Skeletal muscle tissue (tissue), 4 donors: ENCODE measurements around the gene HNRNPAB. TPM values are rescaled to one million over a fixed set of nuclear protein-coding genes. Genes with fewer than 3 reads are reported as not detected.
"Not testable (repeated sequence)": the region's sequence is repeated elsewhere in the genome, so short reads cannot be mapped to it uniquely, and the experiment has no call there.

Source experiments
- H3K27ac ChIP-seq: one replicate; pipeline ENCODE4 v1.7.0; 2013; ENCODE audit warnings: mild to moderate bottlenecking, low read depth, low read length, inconsistent platforms
- H3K27me3 ChIP-seq, 3 donors: one replicate each; pipeline ENCODE4 v1.7.0; 2013; ENCODE audit warnings: low read length in 3 of 3; ENCODE audit not compliant: control insufficient read depth in 3 of 3, insufficient read depth in 3 of 3
- H3K36me3 ChIP-seq, 3 donors: one replicate each; pipeline ENCODE4 v1.7.0; 2013; ENCODE audit warnings: low read length in 3 of 3; ENCODE audit not compliant: control insufficient read depth in 3 of 3, insufficient read depth in 3 of 3
- H3K4me1 ChIP-seq, 3 donors: one replicate each; pipeline ENCODE4 v1.7.0; 2013; ENCODE audit warnings: low read length in 3 of 3, mild to moderate bottlenecking in 3 of 3; ENCODE audit not compliant: control insufficient read depth in 3 of 3, insufficient read depth in 3 of 3
- H3K4me3 ChIP-seq, 3 donors: one replicate each; pipeline ENCODE4 v1.7.0; 2013; ENCODE audit warnings: low read length in 3 of 3
- H3K9ac ChIP-seq, 3 donors: one replicate each; pipeline ENCODE4 v1.7.0; 2013; ENCODE audit warnings: low read length in 3 of 3, mild to moderate bottlenecking in 3 of 3, moderate library complexity in 2 of 3, low read depth in 1 of 3
- H3K9me3 ChIP-seq, 3 donors: one replicate each; pipeline ENCODE4 v1.7.0; 2013; ENCODE audit warnings: low read length in 3 of 3; ENCODE audit not compliant: control insufficient read depth in 3 of 3
- total RNA-seq: library from RNA; depleted of rRNA; stranded (reverse); fragments of >200 nt; gene quantifications from one replicate; pipeline ENCODE4 v1.2.3, GENCODE V29; 2014
- donor health status: Osteomylitis.

The HNRNPAB gene
- total RNA-seq, 1 donor from 2014 or later, result 44.4 TPM

DNA sequence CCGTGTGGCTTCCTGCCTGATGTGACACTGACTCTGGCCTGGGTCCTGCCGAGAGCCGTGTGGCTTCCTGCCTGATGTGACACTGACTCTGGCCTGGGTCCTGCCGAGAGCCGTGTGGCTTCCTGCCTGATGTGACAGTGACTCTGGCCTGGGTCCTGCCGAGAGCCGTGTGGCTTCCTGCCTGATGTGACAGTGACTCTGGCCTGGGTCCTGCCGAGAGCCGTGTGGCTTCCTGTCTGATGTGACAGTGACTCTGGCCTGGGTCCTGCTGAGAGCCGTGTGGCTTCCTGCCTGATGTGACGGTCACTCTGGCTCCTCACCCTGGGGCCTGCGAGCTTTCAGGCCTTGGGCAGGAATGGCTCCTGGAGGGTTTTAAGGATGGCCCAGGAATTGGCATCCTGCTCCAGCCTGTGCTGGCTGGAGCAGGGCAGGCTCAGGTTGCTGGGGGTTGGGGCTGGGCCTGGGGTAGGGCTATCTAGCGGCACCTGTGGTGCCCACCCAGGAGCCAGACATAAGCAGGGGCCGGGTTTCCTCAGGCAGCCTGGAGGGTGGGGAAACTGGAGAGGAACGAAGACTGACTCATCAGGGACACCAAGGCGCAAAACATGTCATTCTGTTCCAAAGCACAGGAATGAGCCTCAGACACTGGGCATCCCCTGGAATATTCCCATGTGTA lies 35.4 kb downstream of the HNRNPAB start:
- Histone ChIP-seq H3K27ac (peak overlapping the region; percentile 92), H3K9ac (peak overlapping the region; percentile 62 to 74 (median 70)), H3K4me3 (peak overlapping the region; percentile 22 to 32 (median 23)), H3K4me1 (peaks cover 52 to 73% (median 52%) of the 10 kb centered on the region in 3 donors)
- H3K27me3 ChIP-seq, H3K9me3 ChIP-seq, H3K36me3 ChIP-seq: not testable (repeated sequence)

DNA sequence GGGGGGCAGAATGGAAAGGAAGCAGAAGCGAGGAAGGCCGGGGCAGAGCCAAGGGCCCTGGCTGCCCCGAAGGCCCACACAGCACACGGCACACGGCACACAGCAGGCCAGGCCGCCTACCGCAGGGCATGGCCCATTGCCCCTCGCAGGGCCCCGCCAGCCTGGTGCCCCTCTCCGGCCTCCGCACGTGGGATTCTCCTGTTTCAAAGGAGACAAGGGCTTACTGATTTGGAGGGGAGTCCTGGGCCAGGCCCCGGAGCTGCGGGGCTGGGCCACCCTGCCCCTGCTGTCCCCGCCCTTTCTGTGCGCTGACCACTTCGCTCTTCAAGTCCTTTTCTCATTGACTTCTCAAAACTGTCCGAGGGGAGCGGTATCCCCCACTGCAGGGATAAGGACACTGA lies 36.0 kb downstream of the HNRNPAB start:
- H3K36me3 ChIP-seq, result no peaks in the 10 kb centered on the region
- peaks cover 47 to 71% (median 50%) of the 10 kb centered on the region in 3 donors for H3K4me1 ChIP-seq
- H3K4me3 ChIP-seq, result peak overlapping the region in 1 of 3 donors; percentile 22
- peak overlapping the region; percentile 92 for H3K27ac ChIP-seq
- no peaks in the 10 kb centered on the region for H3K9me3 ChIP-seq
- peak overlapping the region; percentile 62 to 74 (median 70) for H3K9ac ChIP-seq
- no peaks in the 10 kb centered on the region for H3K27me3 ChIP-seq

- Histone ChIP-seq H3K27me3 (no peaks in the 10 kb centered on the region), H3K9ac (no peak overlapping the region), H3K36me3 (no peaks in the 10 kb centered on the region), H3K27ac (peak overlapping the region; percentile 92), H3K9me3 (no peaks in the 10 kb centered on the region), H3K4me1 (peaks cover 44 to 67% (median 47%) of the 10 kb centered on the region in 3 donors), H3K4me3 (no peak overlapping the region)
Observed at GRCh38 chr5:178240766-178241165, 36.4 kb downstream of the HNRNPAB start.

DNA sequence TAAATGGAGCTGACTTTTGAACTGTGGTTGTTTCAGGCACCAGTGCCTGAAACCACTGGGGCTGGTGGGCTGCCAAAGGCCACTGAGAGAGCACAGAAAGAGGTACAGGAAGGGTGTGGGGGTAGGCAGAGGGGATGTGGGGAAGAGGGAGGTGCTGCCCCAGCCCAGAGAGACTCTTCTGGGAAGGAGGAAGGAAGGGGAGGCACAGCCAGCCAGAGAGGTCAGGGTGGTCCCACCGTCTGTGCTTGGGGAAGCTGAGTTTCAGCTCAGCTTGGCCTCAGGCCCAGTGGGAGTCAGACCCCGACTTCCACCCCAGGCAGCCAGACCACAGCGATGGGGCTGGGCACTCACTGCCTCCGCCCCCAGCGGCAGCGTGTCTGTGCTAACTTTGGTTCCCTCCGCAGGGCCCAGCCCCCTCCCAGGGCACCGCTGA lies 36.9 kb downstream of the HNRNPAB start:
- H3K36me3 ChIP-seq, result no peaks in the 10 kb centered on the region
- peaks cover 41 to 62% (median 46%) of the 10 kb centered on the region in 3 donors for H3K4me1 ChIP-seq
- H3K4me3 ChIP-seq, result no peak overlapping the region
- no peak overlapping the region for H3K27ac ChIP-seq
- peaks cover 0 to 2% (median under 1%) of the 10 kb centered on the region in 3 donors for H3K27me3 ChIP-seq
- H3K9ac ChIP-seq, result peak overlapping the region in 1 of 3 donors; percentile 8
- H3K9me3 ChIP-seq, result no peaks in the 10 kb centered on the region

DNA sequence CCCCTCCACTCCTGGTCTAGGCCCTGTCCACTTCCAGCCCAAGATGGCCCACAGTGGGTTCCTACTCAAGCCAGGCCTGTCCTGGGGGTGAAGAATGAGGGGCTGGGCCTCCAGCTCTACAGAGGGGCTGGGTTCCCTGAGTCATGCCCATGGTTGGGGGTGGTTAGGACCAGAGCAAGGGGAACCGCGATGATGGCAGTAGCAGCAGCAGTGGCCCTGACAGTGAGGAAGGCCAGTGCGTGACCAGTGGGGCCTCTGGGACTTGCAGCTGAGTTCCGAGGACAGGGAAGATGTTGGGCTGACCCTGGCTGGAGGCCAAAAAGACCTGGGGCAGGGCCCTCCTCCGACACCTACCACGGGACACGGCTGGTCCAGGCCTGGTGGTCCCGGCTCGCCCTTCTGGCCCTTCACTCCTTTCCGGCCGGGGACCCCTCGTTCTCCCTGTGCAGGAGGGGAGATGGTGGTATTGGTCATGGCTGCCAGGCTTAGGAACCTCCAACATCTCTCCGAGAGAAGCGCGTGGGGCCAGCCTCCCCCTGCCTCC lies 37.4 kb downstream of the HNRNPAB start:
- Histone ChIP-seq H3K27me3 (peaks cover 0 to 8% (median 6%) of the 10 kb centered on the region in 3 donors), H3K4me3 (no peak overlapping the region), H3K9ac (peak overlapping the region in 1 of 3 donors; percentile 8), H3K9me3 (no peaks in the 10 kb centered on the region), H3K4me1 (peaks cover 36 to 57% (median 41%) of the 10 kb centered on the region in 3 donors), H3K27ac (no peak overlapping the region), H3K36me3 (no peaks in the 10 kb centered on the region)

DNA sequence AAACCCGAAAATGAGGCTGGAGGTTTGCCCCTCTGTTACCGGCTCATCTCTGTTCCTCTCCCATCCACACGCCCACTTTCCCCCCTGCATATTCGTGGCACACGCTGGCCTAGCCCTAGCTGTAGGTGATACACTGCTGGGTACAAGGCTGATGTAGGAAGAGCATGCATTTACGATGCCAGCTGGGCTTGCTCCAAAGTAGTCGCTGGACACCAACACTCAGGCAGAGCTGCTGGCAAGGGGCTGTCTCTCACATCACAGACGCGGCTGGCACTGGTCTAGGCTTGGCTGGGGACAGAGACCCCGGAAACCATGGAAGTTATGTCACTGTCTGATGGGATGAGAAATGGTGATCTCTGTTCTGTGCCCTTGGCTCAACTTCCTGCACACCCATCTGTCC lies 38.1 kb downstream of the HNRNPAB start:
- Histone ChIP-seq H3K4me1 (peaks cover 29 to 50% (median 34%) of the 10 kb centered on the region in 3 donors), H3K27me3 (peaks cover 0 to 13% (median 11%) of the 10 kb centered on the region in 3 donors), H3K27ac (no peak overlapping the region), H3K9ac (no peak overlapping the region), H3K4me3 (no peak overlapping the region), H3K9me3 (no peaks in the 10 kb centered on the region), H3K36me3 (no peaks in the 10 kb centered on the region)

GRCh38 chr5:178244576-178244975 lies 40.2 kb downstream of the HNRNPAB start:
- H3K27me3 ChIP-seq, result peaks cover 0 to 18% (median 16%) of the 10 kb centered on the region in 3 donors
- no peaks in the 10 kb centered on the region for H3K36me3 ChIP-seq
- no peak overlapping the region for H3K4me3 ChIP-seq
- H3K9me3 ChIP-seq, result no peaks in the 10 kb centered on the region
- no peak overlapping the region for H3K27ac ChIP-seq
- H3K9ac ChIP-seq, result no peak overlapping the region
- H3K4me1 ChIP-seq, result peaks cover 13 to 30% (median 20%) of the 10 kb centered on the region in 3 donors

DNA sequence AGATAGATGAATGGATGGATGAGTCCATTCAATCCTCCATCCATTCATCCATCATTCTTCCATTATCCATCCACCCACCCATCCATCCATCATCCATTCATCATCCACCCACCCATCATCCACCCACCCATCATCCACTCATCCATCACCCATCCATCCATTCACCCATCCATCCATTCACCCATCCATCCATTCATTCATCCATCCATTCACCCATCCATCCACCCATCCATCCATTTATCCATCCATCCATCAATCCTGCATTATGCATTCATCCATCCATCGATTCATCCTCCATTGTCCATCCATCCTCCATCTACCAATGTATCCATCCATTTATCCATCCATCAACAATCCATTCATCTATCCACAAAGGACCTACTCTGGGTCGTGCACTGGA lies 41.1 kb downstream of the HNRNPAB start:
- H3K9ac ChIP-seq, result no peak overlapping the region
- H3K4me1 ChIP-seq, result peaks cover 5 to 23% (median 13%) of the 10 kb centered on the region in 3 donors
- H3K36me3 ChIP-seq, result no peaks in the 10 kb centered on the region
- H3K27ac ChIP-seq, result no peak overlapping the region
- no peak overlapping the region for H3K4me3 ChIP-seq
- H3K9me3 ChIP-seq, result no peaks in the 10 kb centered on the region
- peaks cover 0 to 18% (median 16%) of the 10 kb centered on the region in 3 donors for H3K27me3 ChIP-seq

- Histone ChIP-seq H3K4me3 (no peak overlapping the region), H3K4me1 (peaks cover 0 to 9% (median 0%) of the 10 kb centered on the region in 3 donors), H3K27ac (no peak overlapping the region), H3K9ac (no peak overlapping the region), H3K27me3 (peaks cover 0 to 18% (median 16%) of the 10 kb centered on the region in 3 donors), H3K36me3 (no peaks in the 10 kb centered on the region), H3K9me3 (no peaks in the 10 kb centered on the region)
Observed at GRCh38 chr5:178246624-178247279, 42.4 kb downstream of the HNRNPAB start.
